ENCODE results near the gene UBASH3A. TPM values are rescaled to one million over a fixed set of nuclear protein-coding genes. Genes with fewer than 3 reads are reported as not detected.

Gene UBASH3A
- total RNA-seq, 2 donors from 2014 or later, result 0.12 TPM; not detected in 1

GRCh38 chr21:42413500-42413899 is 9.8 kb downstream of the UBASH3A start:
- H3K4me1 ChIP-seq, result no peaks in the 10 kb centered on the region
- TF ChIP-seq CTCF (IDR thresholded peaks at IDR 0.05), result no peak
- no peaks in the 10 kb centered on the region for H3K36me3 ChIP-seq
- H3K9me3 ChIP-seq, result no peaks in the 10 kb centered on the region
- no peaks in the 10 kb centered on the region for H3K27me3 ChIP-seq
- no peak overlapping the region for H3K4me3 ChIP-seq
- H3K27ac ChIP-seq, result no peak overlapping the region
- DNase-seq (ENCODE audit: low spot score), result no peak

- H3K27ac ChIP-seq, result no peak overlapping the region
- no peaks in the 10 kb centered on the region for H3K27me3 ChIP-seq
Observed at GRCh38 chr21:42414066-42414465, 10.4 kb downstream of the UBASH3A start.

GRCh38 chr21:42414553-42414927 is 10.8 kb downstream of the UBASH3A start:
- no peaks in the 10 kb centered on the region for H3K4me1 ChIP-seq
- H3K27me3 ChIP-seq, result no peaks in the 10 kb centered on the region
- no peak for DNase-seq (ENCODE audit: low spot score)
- no peak overlapping the region for H3K4me3 ChIP-seq
- H3K36me3 ChIP-seq, result no peaks in the 10 kb centered on the region
- H3K9me3 ChIP-seq, result no peaks in the 10 kb centered on the region
- TF ChIP-seq CTCF (IDR thresholded peaks at IDR 0.05), result no peak
- no peak overlapping the region for H3K27ac ChIP-seq

More at GRCh38 chr21:42414066-42414465, 10.4 kb downstream of the UBASH3A start:
- H3K4me1 ChIP-seq, result no peaks in the 10 kb centered on the region
- DNase-seq (ENCODE audit: low spot score), result no peak
- no peak for TF ChIP-seq CTCF (IDR thresholded peaks at IDR 0.05)
- H3K36me3 ChIP-seq, result no peaks in the 10 kb centered on the region
- H3K9me3 ChIP-seq, result no peaks in the 10 kb centered on the region
- H3K4me3 ChIP-seq, result no peak overlapping the region

GRCh38 chr21:42414928-42415769 is 11.4 kb downstream of the UBASH3A start:
- Histone ChIP-seq H3K4me3 (no peak overlapping the region), H3K9me3 (no peaks in the 10 kb centered on the region), H3K27ac (no peak overlapping the region), H3K36me3 (no peaks in the 10 kb centered on the region), H3K4me1 (no peaks in the 10 kb centered on the region), H3K27me3 (no peaks in the 10 kb centered on the region)
- TF ChIP-seq CTCF (IDR thresholded peaks at IDR 0.05), result no peak
- DNase-seq (ENCODE audit: low spot score), result no peak

- H3K4me1 ChIP-seq, result no peaks in the 10 kb centered on the region
- no peaks in the 10 kb centered on the region for H3K9me3 ChIP-seq
- H3K27ac ChIP-seq, result no peak overlapping the region
- no peak for TF ChIP-seq CTCF (IDR thresholded peaks at IDR 0.05)
- no peak for DNase-seq (ENCODE audit: low spot score)
- H3K27me3 ChIP-seq, result no peaks in the 10 kb centered on the region
- no peaks in the 10 kb centered on the region for H3K36me3 ChIP-seq
- no peak overlapping the region for H3K4me3 ChIP-seq
Observed at GRCh38 chr21:42417533-42417932, 13.8 kb downstream of the UBASH3A start.

GRCh38 chr21:42418886-42419285 is 15.2 kb downstream of the UBASH3A start:
- TF ChIP-seq CTCF (IDR thresholded peaks at IDR 0.05), result no peak
- DNase-seq (ENCODE audit: low spot score), result no peak
- Histone ChIP-seq H3K36me3 (no peaks in the 10 kb centered on the region), H3K4me1 (no peaks in the 10 kb centered on the region), H3K4me3 (no peak overlapping the region), H3K9me3 (no peaks in the 10 kb centered on the region), H3K27ac (no peak overlapping the region), H3K27me3 (no peaks in the 10 kb centered on the region)

Measured in right atrium auricular region (tissue), 2 donors.